ENCODE measurements around the gene CEP170B. TPM values are rescaled to one million over a fixed set of nuclear protein-coding genes. Genes with fewer than 3 reads are reported as not detected.
"Not testable (repeated sequence)": the region's sequence is repeated elsewhere in the genome, so short reads cannot be mapped to it uniquely, and the experiment has no call there.

Gene CEP170B
- total and polyA plus RNA-seq, 8 donors: 9.6 to 483 (median 29.1) TPM

GRCh38 chr14:104912053-104912452 is 47.0 kb downstream of the CEP170B start:
- intact Hi-C loops (cut with DNase I; ENCODE audit: low total_unique reads): no loop called here

GRCh38 chr14:104913435-104913834 is 48.4 kb downstream of the CEP170B start:
- no peak for DNase-seq
- Histone ChIP-seq H3K36me3 (no peaks in the 10 kb centered on the region), H3K9me3 (peaks cover 3 to 17% (median 9%) of the 10 kb centered on the region in 4 donors), H3K27me3 (peaks cover 0 to 14% (median 0%) of the 10 kb centered on the region in 3 donors), H3K27ac (no peak overlapping the region), H3K4me1 (no peaks in the 10 kb centered on the region), H3K4me3 (no peak overlapping the region)
- 88 to 94% (median 91%) methylated on average over 7 of the region's 7 CpGs for WGBS, 5 donors
- TF ChIP-seq EP300 (IDR thresholded peaks at IDR 0.05) (no peak), POLR2AphosphoS5 (IDR thresholded peaks at IDR 0.05) (no peak), CTCF (IDR thresholded peaks at IDR 0.05) (no peak), POLR2A (IDR thresholded peaks at IDR 0.05) (no peak)
- intact Hi-C loops (cut with DNase I; ENCODE audit: low total_unique reads): no loop called here

More at GRCh38 chr14:104912053-104912452, 47.0 kb downstream of the CEP170B start:
- H3K9me3 ChIP-seq: peaks cover 3 to 17% (median 9%) of the 10 kb centered on the region in 4 donors
- TF ChIP-seq EP300 (IDR thresholded peaks at IDR 0.05) (no peak), POLR2A (IDR thresholded peaks at IDR 0.05) (no peak), POLR2AphosphoS5 (IDR thresholded peaks at IDR 0.05) (no peak), CTCF (IDR thresholded peaks at IDR 0.05) (no peak)
- no peaks in the 10 kb centered on the region for H3K36me3 ChIP-seq
- no peak overlapping the region for H3K27ac ChIP-seq
- H3K4me1 ChIP-seq: no peaks in the 10 kb centered on the region
- H3K4me3 ChIP-seq: no peak overlapping the region
- whole genome bisulfite sequencing, 5 donors: 81 to 87% (median 86%) methylated on average over 3 of the region's 3 CpGs
- no peak for DNase-seq
- H3K27me3 ChIP-seq: peaks cover 0 to 14% (median 0%) of the 10 kb centered on the region in 3 donors

- peaks cover 0 to 14% (median 0%) of the 10 kb centered on the region in 3 donors for H3K27me3 ChIP-seq
- DNase-seq: no peak
- 88 to 93% (median 91%) methylated on average over 9 of the region's 9 CpGs for WGBS, 5 donors
- TF ChIP-seq POLR2A (IDR thresholded peaks at IDR 0.05): no peak
- no peak for TF ChIP-seq POLR2AphosphoS5 (IDR thresholded peaks at IDR 0.05)
- no peak for TF ChIP-seq EP300 (IDR thresholded peaks at IDR 0.05)
- no peak for TF ChIP-seq CTCF (IDR thresholded peaks at IDR 0.05)
- H3K27ac ChIP-seq: no peak overlapping the region
- H3K9me3 ChIP-seq: peaks cover 0 to 4% (median 3%) of the 10 kb centered on the region in 4 donors
- H3K4me1 ChIP-seq: no peaks in the 10 kb centered on the region
- H3K36me3 ChIP-seq: no peaks in the 10 kb centered on the region
- H3K4me3 ChIP-seq: no peak overlapping the region
- intact Hi-C loops (cut with DNase I; ENCODE audit: low total_unique reads): no loop called here
Observed at GRCh38 chr14:104917116-104917515, 52.0 kb downstream of the CEP170B start.

- TF ChIP-seq EP300 (IDR thresholded peaks at IDR 0.05): no peak
- TF ChIP-seq CTCF (IDR thresholded peaks at IDR 0.05): no peak
- TF ChIP-seq POLR2A (IDR thresholded peaks at IDR 0.05): no peak
- no peak overlapping the region for H3K27ac ChIP-seq
- H3K9me3 ChIP-seq: no peaks in the 10 kb centered on the region
- 61 to 78% (median 75%) methylated on average over 4 of the region's 4 CpGs for WGBS, 5 donors
- H3K4me1 ChIP-seq: no peaks in the 10 kb centered on the region
- DNase-seq: no peak
- no peaks in the 10 kb centered on the region for H3K36me3 ChIP-seq
- no peak overlapping the region for H3K4me3 ChIP-seq
- H3K27me3 ChIP-seq: peaks cover 0 to 10% (median 0%) of the 10 kb centered on the region in 3 donors
- intact Hi-C loops (cut with DNase I; ENCODE audit: low total_unique reads): no loop called here
Observed at GRCh38 chr14:104917993-104918392, 52.9 kb downstream of the CEP170B start.

- intact Hi-C loops (cut with DNase I; ENCODE audit: low total_unique reads); H3K27me3 ChIP-seq; H3K4me3 ChIP-seq; H3K9me3 ChIP-seq; H3K27ac ChIP-seq; H3K4me1 ChIP-seq; DNase-seq; H3K36me3 ChIP-seq: not testable (repeated sequence)
- WGBS, 5 donors: 48 to 60% (median 57%) methylated on average over 12 of the region's 12 CpGs
Observed at GRCh38 chr14:104919152-104919992, 54.3 kb downstream of the CEP170B start.
